ENCODE results near the gene PRSS37.
"Not testable (repeated sequence)": the region's sequence is repeated elsewhere in the genome, so short reads cannot be mapped to it uniquely, and the experiment has no call there.

The PRSS37 gene

DNA sequence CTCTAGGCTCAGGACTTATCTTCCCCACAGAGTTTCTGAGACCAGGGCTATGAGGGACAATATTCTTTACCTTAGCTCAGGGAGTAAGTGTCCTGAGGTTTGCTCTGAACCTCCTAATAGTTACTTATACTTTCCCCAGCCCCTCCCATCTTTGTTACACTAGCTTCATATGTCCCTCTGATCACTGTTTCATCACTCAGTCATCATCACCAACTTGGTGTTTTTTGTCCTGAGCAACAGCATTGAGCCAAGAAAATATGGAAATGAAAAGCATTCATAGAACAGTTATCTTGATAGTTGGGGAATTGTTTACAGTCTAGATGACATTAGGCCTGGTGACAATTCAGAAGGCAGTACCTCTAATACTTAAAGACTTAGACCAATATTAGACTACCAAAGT, at the start of gene PRSS37:
PRSS37 (minus strand) TSS at position 101 of the 400 bp plus-strand sequence. CDS start 436 bp downstream, outside the sequence.
- no peak for DNase-seq

GRCh38 chr7:141889321-141889720, 48.0 kb upstream of the PRSS37 start:
- DNase-seq = no peak

GRCh38 chr7:141884539-141885225, 43.4 kb upstream of the PRSS37 start:
- DNase-seq = no peak

DNA sequence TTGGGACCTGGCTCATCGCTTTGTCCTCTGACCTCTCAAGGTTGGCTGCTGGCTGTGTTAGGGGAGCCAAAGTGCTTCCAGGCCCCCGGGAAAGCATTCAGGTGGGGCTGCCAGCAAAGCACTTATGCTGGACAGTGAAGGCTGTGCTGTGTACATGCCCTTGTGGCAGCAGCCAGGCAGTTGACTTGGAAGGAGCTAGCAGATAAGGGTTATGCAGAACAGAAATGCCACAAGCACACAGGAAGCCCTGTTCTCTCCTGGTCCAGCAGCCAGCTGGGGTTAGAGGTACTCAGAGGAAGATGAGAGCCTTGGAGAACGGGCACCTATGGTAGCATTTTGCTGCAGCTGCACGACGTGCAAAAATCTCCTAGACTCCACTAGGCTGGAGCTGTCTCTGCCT, 39.7 kb upstream of the PRSS37 start:
- no peak for DNase-seq

DNA sequence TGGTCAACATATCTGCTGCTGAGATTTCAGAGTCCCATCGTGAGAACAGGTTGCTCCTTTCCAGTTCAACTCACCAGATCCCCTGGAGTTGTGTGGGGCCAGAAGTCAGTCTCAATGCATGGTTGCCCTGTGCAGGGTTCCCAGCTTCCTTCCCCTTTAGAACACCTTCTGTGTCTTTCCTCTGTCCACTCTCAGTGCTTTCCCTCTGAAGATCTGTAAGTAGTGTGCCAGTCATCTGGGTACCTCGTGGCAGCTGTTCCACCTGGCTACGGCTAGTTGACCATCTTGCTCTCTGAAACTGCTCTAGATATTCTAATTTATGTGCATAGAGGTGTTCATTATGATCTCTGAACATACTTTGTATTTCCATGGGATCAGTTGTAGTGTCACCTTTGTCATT, 36.1 kb upstream of the PRSS37 start:
- DNase-seq = no peak

DNA sequence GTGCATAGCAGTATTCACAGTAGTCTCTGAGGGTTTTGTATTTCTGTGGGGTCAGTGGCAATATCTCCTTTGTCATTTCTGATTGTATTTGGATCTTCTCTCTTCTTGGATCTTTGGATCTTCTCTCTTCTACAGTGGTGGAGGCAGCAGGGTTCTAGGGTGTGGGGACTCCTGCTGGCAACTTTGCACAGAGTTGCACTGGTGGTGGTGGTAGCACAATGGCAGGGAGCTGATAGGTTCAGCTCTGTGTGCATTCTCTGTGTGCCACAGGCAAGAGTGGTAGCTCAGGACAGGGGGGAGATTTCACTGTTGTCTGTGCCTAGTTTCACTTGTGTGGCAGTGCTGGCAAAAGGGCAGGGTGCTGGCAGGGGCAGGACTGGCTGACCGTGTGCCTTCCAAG, 35.1 kb upstream of the PRSS37 start:
- DNase-seq = no peak

GRCh38 chr7:141875453-141875852, 34.2 kb upstream of the PRSS37 start:
- DNase-seq = no peak

GRCh38 chr7:141874787-141875186, 33.5 kb upstream of the PRSS37 start:
- no peak for DNase-seq

GRCh38 chr7:141872931-141873330, 31.6 kb upstream of the PRSS37 start:
- DNase-seq = no peak

DNA sequence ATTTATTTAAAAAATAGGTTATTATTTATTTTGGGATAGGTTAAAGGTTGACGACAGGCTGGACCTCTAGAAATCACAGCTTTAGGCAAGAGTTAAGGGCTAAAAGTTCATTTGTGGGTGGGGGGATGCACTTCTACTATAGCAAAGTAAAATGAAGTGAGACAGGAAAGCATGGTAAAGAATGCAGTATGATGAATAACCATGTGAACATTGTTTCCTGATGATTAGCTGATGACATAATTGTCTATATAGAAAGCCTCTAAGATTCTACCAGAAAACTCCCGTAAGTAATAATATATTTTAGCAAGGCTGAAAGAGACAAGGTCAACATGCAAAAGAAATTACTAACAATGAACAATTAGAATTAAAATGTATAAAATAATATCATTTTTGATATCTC, 25.7 kb upstream of the PRSS37 start:
- DNase-seq = no peak

DNA sequence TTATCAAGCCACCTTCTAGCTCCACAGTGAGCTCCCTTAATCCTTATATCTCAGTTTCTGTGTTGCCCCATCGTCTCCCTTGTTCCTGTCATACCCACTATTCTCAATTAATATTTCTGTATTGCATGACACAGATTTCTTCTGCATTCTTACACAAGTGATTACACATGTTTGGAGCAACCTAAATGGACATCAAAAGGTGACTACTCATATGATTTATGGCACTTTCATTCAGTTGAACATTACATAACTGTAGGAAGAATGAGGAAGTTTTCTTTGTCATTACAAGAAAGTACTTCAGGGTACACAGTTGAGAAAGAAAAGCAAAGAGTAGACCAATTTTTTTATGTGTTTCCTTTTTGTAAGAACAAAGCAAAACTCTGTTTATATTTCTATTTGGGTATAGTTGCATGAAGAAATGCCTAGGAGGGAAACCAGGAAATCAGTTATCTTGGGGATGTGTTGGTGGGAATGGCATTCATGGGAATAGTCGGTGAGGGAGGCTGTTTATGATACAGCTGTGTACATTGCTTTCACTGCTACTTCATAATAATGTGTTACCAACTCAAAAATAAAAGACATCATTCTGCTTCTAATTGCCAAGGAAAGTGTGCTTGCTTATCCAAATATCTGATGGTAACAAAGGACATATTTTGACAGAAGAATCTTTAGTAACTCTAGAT, 23.6 kb upstream of the PRSS37 start:
- no peak for DNase-seq

DNA sequence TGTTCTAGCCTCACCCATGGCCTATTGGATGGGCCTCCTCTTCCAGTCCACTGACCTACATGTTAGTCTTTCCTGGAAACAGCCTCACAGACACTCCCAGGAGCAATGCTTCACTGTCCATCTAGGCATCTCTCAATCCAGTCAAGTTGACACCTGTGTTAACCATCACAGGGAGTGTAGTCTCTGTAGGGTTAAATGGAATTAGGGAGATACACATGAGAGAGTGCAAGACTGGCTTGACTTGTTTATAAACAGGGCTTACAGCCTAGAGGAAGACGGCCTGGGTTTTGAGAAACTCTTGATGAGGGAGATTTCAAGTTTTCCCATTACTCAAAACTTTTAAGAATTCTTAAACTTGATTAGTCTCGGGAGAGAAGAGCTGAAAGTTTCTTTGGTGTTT, 18.9 kb upstream of the PRSS37 start:
- no peak for DNase-seq

DNA sequence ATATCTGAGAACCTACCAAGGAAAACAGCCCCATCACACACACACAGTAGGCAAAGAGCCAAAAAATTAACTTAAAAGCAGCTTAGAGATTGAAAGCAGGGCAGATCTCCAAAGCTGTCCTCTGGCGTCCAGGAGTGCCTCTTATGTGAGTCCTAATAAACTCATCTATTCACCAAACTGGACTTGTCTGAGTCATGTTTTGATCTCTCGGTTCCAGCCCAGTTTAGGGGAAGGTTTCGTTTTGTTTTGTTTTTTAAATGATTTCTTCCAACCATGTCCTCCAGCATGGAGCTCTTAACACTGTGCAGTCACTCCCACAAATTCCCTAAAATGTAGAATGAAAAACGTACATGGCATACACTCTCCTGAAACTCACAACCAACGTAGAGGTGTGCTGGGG, 6.7 kb upstream of the PRSS37 start:
- no peak for DNase-seq

DNA sequence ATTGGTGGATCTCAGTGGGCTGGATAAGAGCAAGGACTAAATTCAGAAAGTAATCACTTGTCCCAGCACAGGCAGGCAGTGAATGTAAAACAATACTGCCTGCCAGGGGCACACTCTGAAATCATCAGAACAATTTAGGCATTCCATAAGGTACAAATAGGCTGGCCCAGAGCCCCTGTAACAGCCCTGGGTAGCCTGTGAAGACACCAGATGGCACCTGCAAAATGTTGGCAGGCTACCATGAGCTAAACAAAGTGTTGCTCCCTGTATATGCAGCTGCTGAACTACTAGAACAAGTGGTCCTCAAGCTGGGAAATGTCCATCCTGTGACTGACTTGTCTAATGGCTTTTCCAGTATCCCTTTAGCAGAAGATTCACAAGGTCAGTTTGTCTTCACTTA, 3.0 kb upstream of the PRSS37 start:
- DNase-seq = no peak

DNA sequence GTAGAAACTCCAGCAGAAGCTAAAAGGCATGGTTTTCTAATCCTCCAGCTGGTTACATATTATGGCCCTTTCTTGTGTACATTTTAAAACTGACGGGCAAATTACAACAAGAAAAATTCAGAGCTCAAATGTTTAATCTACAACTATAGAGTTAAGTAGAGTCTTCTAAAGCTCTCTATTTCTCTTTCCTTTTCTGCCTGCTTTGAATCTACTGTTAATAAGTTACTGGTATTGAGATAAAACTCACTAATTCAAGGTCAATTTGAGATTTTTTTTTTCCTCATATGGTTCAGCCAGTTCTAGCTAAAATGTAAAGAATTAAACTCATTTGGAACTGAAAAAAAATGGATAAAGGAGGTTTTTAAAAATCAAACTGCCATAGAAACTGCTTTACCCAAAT, 1.6 kb upstream of the PRSS37 start:
- no peak for DNase-seq

GRCh38 chr7:141840708-141841107, 577 bp downstream of the PRSS37 start:
- no peak for DNase-seq

GRCh38 chr7:141839256-141839655, 2.0 kb downstream of the PRSS37 start:
- no peak for DNase-seq

- no peak for DNase-seq
Observed at GRCh38 chr7:141838581-141838980, 2.7 kb downstream of the PRSS37 start.

DNA sequence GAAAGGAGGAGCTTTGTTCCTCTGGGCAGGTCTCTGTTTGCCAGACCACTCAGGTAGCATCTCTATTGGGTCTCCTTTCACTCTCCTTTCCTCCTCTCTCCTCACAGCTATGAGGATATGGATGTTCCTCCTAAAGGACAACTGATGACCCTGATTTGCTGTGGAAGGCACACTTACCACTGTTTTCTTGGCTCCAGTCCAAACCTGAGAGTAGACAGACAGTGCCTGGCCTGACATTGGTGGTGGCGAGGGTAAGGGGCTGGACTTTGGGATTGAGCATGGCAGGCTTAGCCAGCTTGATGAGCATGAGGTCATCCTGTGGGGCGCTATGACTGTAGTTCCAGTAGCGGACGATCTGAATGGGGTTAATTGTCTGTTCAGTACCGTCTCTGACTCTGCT, 3.6 kb downstream of the PRSS37 start:
- DNase-seq = no peak

DNA sequence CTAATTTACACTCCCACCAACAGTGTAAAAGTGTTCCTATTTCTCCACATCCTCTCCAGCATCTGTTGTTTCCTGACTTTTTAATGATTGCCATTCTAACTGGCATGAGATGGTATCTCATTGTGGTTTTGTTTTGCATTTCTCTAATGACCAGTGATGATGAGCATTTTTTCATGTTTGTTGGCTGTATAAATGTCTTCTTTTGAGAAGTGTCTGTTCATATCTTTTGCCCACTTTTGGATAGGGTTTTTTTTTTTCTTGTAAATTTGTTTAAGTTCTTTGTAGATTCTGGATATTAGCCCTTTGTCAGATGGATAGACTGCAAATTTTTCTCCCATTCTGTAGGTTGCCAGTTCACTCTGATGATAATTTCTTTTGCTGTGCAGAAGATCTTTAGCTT, 18.9 kb downstream of the PRSS37 start:
- DNase-seq = not testable (repeated sequence)

DNA sequence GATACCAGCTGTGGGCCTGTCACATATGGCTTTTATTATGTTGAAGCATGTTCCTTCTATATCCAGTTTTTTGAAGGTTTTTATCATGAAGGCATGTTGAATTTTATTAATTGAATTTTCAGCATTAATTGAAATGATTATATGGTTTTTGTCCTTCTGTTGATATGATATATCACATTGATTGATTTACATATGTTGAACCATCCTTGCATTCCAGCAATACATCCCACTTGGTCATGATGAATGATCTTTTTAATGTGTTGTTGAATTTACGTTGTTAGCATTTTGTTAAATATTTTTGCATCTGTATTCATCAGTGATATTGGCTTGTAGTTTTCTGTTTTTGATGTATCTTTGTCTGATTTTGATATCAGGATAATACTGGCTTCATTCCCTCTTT, 21.2 kb downstream of the PRSS37 start:
- DNase-seq = no peak

- DNase-seq = no peak
Observed at GRCh38 chr7:141792526-141792925, 48.8 kb downstream of the PRSS37 start.

DNA sequence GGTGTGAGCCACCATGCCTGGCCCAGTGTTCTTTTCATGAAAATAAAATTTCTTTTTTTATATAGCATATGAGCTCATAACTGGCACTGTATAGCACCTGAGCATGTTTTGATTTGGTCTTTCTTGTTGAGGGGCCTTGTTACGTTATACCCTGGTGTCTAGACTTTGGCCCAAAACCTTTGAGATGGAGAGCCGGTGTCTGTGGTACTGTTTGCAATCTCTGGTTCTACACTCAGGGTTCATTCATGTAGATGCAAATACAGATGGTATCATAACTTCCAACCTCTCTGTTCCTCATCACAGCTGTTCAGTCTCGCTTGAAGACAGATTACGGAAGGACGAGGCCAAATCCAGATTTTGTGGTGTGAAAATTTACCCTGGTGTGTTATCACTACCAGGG, 51.4 kb downstream of the PRSS37 start, which contains the start of gene TAS2R5:
TAS2R5 (plus strand) TSS at position 301 of the 400 bp plus-strand sequence. CDS start 145 bp downstream, outside the sequence.
- no peak for DNase-seq

- DNase-seq = no peak
Observed at GRCh38 chr7:141788296-141788695, 53.0 kb downstream of the PRSS37 start.
